Lower leg skin (tissue), 3 donors: ENCODE results near the gene EFHC1.

Source experiments
- POLR2A ChIP-seq, 2 donors: fragments of 450-650 bp; IDR thresholded peaks; one replicate each; pipeline ENCODE4 v1.6.1; 2016 to 2017; ENCODE audit warnings: antibody characterized with exemption in 2 of 2, mild to moderate bottlenecking in 1 of 2, moderate library complexity in 1 of 2
- TF ChIP-seq, protein P1 (sequence below), 3 donors: fragments of 450-650 bp; IDR thresholded peaks; one replicate each; pipeline ENCODE4 v1.5.1; 2016; ENCODE audit warnings: antibody characterized with exemption in 3 of 3, mild to moderate bottlenecking in 3 of 3, moderate library complexity in 2 of 3

DNA sequence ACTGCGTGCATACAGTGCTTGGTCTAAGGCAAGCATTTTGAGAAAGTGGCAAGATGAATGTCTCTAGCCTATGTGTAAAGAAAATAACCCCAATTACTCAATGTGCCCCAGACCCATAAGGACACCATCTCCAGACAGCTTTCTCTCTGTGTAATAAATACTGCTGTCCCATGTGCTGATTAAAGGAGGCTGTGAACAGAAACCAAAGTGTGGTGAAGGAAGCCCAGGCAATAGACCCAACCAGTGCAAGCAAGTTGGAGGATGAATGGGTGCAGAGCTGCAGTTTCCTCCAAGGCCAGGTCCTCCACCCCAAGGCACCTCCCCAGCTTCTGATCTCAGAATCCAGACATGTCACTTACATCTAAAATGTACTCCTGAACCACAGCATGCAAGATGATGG is 96.1 kb downstream of the EFHC1 start:
- TF ChIP-seq, protein P1, sequence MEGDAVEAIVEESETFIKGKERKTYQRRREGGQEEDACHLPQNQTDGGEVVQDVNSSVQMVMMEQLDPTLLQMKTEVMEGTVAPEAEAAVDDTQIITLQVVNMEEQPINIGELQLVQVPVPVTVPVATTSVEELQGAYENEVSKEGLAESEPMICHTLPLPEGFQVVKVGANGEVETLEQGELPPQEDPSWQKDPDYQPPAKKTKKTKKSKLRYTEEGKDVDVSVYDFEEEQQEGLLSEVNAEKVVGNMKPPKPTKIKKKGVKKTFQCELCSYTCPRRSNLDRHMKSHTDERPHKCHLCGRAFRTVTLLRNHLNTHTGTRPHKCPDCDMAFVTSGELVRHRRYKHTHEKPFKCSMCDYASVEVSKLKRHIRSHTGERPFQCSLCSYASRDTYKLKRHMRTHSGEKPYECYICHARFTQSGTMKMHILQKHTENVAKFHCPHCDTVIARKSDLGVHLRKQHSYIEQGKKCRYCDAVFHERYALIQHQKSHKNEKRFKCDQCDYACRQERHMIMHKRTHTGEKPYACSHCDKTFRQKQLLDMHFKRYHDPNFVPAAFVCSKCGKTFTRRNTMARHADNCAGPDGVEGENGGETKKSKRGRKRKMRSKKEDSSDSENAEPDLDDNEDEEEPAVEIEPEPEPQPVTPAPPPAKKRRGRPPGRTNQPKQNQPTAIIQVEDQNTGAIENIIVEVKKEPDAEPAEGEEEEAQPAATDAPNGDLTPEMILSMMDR (IDR thresholded peaks at IDR 0.05) = no peak
- TF ChIP-seq POLR2A (IDR thresholded peaks at IDR 0.05) = no peak
